HepG2 (cell line): ENCODE results near the gene PCGF2. TPM values are rescaled to one million over a fixed set of nuclear protein-coding genes. Genes with fewer than 3 reads are reported as not detected.

ENCODE experiments used
- BATF2 ChIP-seq: sonication (generic); formaldehyde crosslinking; IDR thresholded peaks from 2 replicates; pipeline ENCODE4 v1.8.0; 2022; ENCODE audit warnings: mild to moderate bottlenecking, missing genetic modification reagents, moderate library complexity
- ERF ChIP-seq: IDR thresholded peaks from 2 replicates; pipeline ENCODE4 v1.6.1; 2018; ENCODE audit warnings: missing biosample characterization, missing genetic modification reagents
- FOXP1 ChIP-seq, 2 experiments: fragments of 450-650 bp in 1 of 2; IDR thresholded peaks; 2 replicates each; pipeline ENCODE4 v1.6.1; 2017 to 2018; ENCODE audit warnings: antibody characterized with exemption in 1 of 2
- NFIB ChIP-seq: sonication (generic); formaldehyde crosslinking; IDR thresholded peaks from 2 replicates; pipeline ENCODE4 v1.9.0; 2021; ENCODE audit warnings: missing genetic modification reagents, mild to moderate bottlenecking, borderline replicate concordance
- NR3C1 ChIP-seq: sonication (generic); formaldehyde crosslinking; IDR thresholded peaks from 2 replicates; pipeline ENCODE4 v1.4.0; 2020; ENCODE audit warnings: missing genetic modification reagents
- POLR2AphosphoS5 ChIP-seq: IDR thresholded peaks from 2 replicates; pipeline ENCODE4 v1.6.1; 2012; ENCODE audit warnings: low read depth, low read length
- SIX1 ChIP-seq: sonication (generic); formaldehyde crosslinking; IDR thresholded peaks from 2 replicates; pipeline ENCODE4 v1.4.0; 2020; ENCODE audit warnings: missing genetic modification reagents, borderline replicate concordance
- SNRNP70 ChIP-seq: fragments of 200-400 bp; formaldehyde crosslinking; IDR thresholded peaks from 2 replicates; pipeline ENCODE4 v1.6.1; 2017; ENCODE audit warnings: mild to moderate bottlenecking, low read depth, low read length, moderate library complexity
- TERF1 ChIP-seq: sonication (generic); formaldehyde crosslinking; IDR thresholded peaks from 2 replicates; pipeline ENCODE4 v1.8.0; 2022; ENCODE audit warnings: mild to moderate bottlenecking, missing genetic modification reagents, moderate library complexity
- ZBTB43 ChIP-seq: sonication (generic); formaldehyde crosslinking; conservative IDR thresholded peaks from 2 replicates; pipeline ENCODE4 v1.4.0; 2020; ENCODE audit warnings: missing genetic modification reagents
- ZNF256 ChIP-seq: sonication (generic); formaldehyde crosslinking; conservative IDR thresholded peaks from 2 replicates; pipeline ENCODE4 v1.4.0; 2020; ENCODE audit warnings: missing genetic modification reagents
- ZNF318 ChIP-seq: sonication (generic); formaldehyde crosslinking; IDR thresholded peaks from 2 replicates; pipeline ENCODE4 v1.4.0; 2020; ENCODE audit warnings: mild to moderate bottlenecking, missing genetic modification reagents
- ZNF333 ChIP-seq: sonication (generic); formaldehyde crosslinking; IDR thresholded peaks from 2 replicates; pipeline ENCODE4 v1.4.0; 2020; ENCODE audit warnings: mild to moderate bottlenecking, missing genetic modification reagents, borderline replicate concordance
- ZNF484 ChIP-seq: sonication (generic); formaldehyde crosslinking; IDR thresholded peaks from 2 replicates; pipeline ENCODE4 v1.5.1; 2020; ENCODE audit warnings: mild to moderate bottlenecking, low read depth, missing genetic modification reagents, borderline replicate concordance
- ZNF614 ChIP-seq: IDR thresholded peaks from 2 replicates; pipeline ENCODE4 v1.6.1; 2018; ENCODE audit warnings: missing biosample characterization, missing genetic modification reagents, inconsistent platforms, borderline replicate concordance
- ZNF839 ChIP-seq: sonication (generic); formaldehyde crosslinking; IDR thresholded peaks from 2 replicates; pipeline ENCODE4 v1.4.0; 2020; ENCODE audit warnings: missing genetic modification reagents, mild to moderate bottlenecking, borderline replicate concordance
- polyA plus RNA-seq, 8 experiments: library from polyadenylated mRNA; depleted of rRNA in 3 of 8; stranded (reverse) in 7 of 8; unstranded in 1 of 8; fragments of >200 nt; fragmentation: Illumina TruSeq in 4 of 8; extraction: Trizol in 4 of 8; gene quantifications; 2 replicates each; pipeline versions ENCODE4 v1.2.1 to v1.2.3, GENCODE V29; 2011 to 2016; ENCODE audit warnings: low read depth in 4 of 8, missing spikeins in 1 of 8, mixed read lengths in 1 of 8; ENCODE audit not compliant: insufficient read depth in 1 of 8
- total RNA-seq, 5 experiments: library from RNA; depleted of rRNA; stranded (reverse); fragments of >200 nt; fragmentation: Illumina TruSeq; extraction: Trizol; gene quantifications; 2 replicates each; pipeline ENCODE4 v1.2.3, GENCODE V29; 2016; ENCODE audit warnings: low read depth in 1 of 5

PCGF2 gene
- total and polyA plus RNA-seq, 2 of the 13 experiments (the other 11 are each of a cell fraction or from before 2014, with no cell fraction given) = 11.6 to 29.4 TPM

- TF ChIP-seq ZNF318 (CRISPR knock-in tag) (no peak), NR3C1 (CRISPR knock-in tag) (no peak), ZBTB43 (CRISPR knock-in tag) (peak; percentile 85; the same call in 1 of the 2 replicates), ZNF484 (CRISPR knock-in tag) (0 out of 2 replicates have a peak, but pooled peaks have one; percentile 82), ZNF333 (CRISPR knock-in tag) (peak; percentile 97), TERF1 (CRISPR knock-in tag) (no peak), BATF2 (peak; percentile 92), ZNF614 (CRISPR knock-in tag) (peak; percentile 78; the same call in 1 of the 2 replicates), SIX1 (CRISPR knock-in tag) (no peak), ZNF839 (no peak), SNRNP70 (no peak), ERF (CRISPR knock-in tag) (no peak; the same call in 1 of the 2 replicates), ZNF256 (CRISPR knock-in tag) (no peak; the same call in 1 of the 2 replicates), FOXP1 (IDR thresholded peaks at IDR 0.05) (no peak), FOXP1 (CRISPR knock-in tag; IDR thresholded peaks at IDR 0.05) (no peak), NFIB (no peak), POLR2AphosphoS5 (peak; percentile 83)
Measured at GRCh38 chr17:38702166-38702915, 45.8 kb downstream of the PCGF2 start (continued).
